ENCODE measurements around the gene NPEPPS. TPM values are rescaled to one million over a fixed set of nuclear protein-coding genes. Genes with fewer than 3 reads are reported as not detected.

The NPEPPS gene
- total RNA-seq, 1 donor from 2014 or later = 121 TPM

- Histone ChIP-seq H3K27ac (no peak overlapping the region), H3K4me1 (no peaks in the 10 kb centered on the region), H3K4me2 (no peak overlapping the region), H3F3A (ENCODE audit: low read depth) (no peaks in the 10 kb centered on the region), H2AFZ (replicated peaks) (no peak overlapping the region), H3K4me3 (no peak overlapping the region), H3K9ac (no peak overlapping the region), H3K27me3 (no peaks in the 10 kb centered on the region), H3K36me3 (no peaks in the 10 kb centered on the region), H4K20me1 (ENCODE audit: low read depth) (no peaks in the 10 kb centered on the region), H3K9me3 (ENCODE audit: low read depth) (no peaks in the 10 kb centered on the region), H3K79me2 (ENCODE audit: low read depth) (peaks cover 4% of the 10 kb centered on the region)
- Mint-ChIP-seq H3K27ac (no peak overlapping the region), H3K4me1 (no peaks in the 10 kb centered on the region), H3K4me3 (no peak overlapping the region), H3K36me3 (peaks cover 8% of the 10 kb centered on the region), H3K27me3 (ENCODE audit: insufficient read depth, low read depth) (no peaks in the 10 kb centered on the region), H3K9me3 (no peaks in the 10 kb centered on the region)
- no peak for TF ChIP-seq EZH2phosphoT487 (IDR thresholded peaks at IDR 0.05)
- DNase-seq (ENCODE audit: low spot score) = no peak
Measured at GRCh38 chr17:47638903-47639302, 108.0 kb downstream of the NPEPPS start.

- Histone ChIP-seq H3K4me3 (no peak overlapping the region), H4K20me1 (ENCODE audit: low read depth) (no peaks in the 10 kb centered on the region), H3K27ac (no peak overlapping the region), H3K9me3 (ENCODE audit: low read depth) (no peaks in the 10 kb centered on the region), H3K27me3 (no peaks in the 10 kb centered on the region), H3K9ac (no peak overlapping the region), H3K4me1 (no peaks in the 10 kb centered on the region), H2AFZ (replicated peaks) (no peak overlapping the region), H3K36me3 (no peaks in the 10 kb centered on the region), H3K4me2 (no peak overlapping the region), H3K79me2 (ENCODE audit: low read depth) (peaks cover 10% of the 10 kb centered on the region), H3F3A (ENCODE audit: low read depth) (no peaks in the 10 kb centered on the region)
- Mint-ChIP-seq H3K4me1 (no peaks in the 10 kb centered on the region), H3K36me3 (peaks cover 8% of the 10 kb centered on the region), H3K9me3 (no peaks in the 10 kb centered on the region), H3K4me3 (no peak overlapping the region), H3K27ac (no peak overlapping the region), H3K27me3 (ENCODE audit: insufficient read depth, low read depth) (no peaks in the 10 kb centered on the region)
- TF ChIP-seq CTCF (IDR thresholded peaks at IDR 0.05) (no peak), EZH2 (IDR thresholded peaks at IDR 0.05) (no peak), EZH2phosphoT487 (IDR thresholded peaks at IDR 0.05) (no peak)
- DNase-seq (ENCODE audit: low spot score) = no peak
Measured at GRCh38 chr17:47640076-47640475, 109.2 kb downstream of the NPEPPS start.

GRCh38 chr17:47641202-47641601 is 110.3 kb downstream of the NPEPPS start:
- H3K4me1 ChIP-seq = no peaks in the 10 kb centered on the region
- Mint-ChIP-seq H3K9me3 (no peaks in the 10 kb centered on the region), H3K27me3 (ENCODE audit: insufficient read depth, low read depth) (no peaks in the 10 kb centered on the region), H3K4me3 (no peak overlapping the region), H3K27ac (no peak overlapping the region), H3K36me3 (peaks cover 5% of the 10 kb centered on the region), H3K4me1 (no peaks in the 10 kb centered on the region)
- H3K4me3 ChIP-seq = no peak overlapping the region
- H3K4me2 ChIP-seq = no peak overlapping the region
- H3K36me3 ChIP-seq = no peaks in the 10 kb centered on the region
- no peak for DNase-seq (ENCODE audit: low spot score)
- no peak for TF ChIP-seq CTCF (IDR thresholded peaks at IDR 0.05)
- no peak overlapping the region for H3K9ac ChIP-seq
- no peaks in the 10 kb centered on the region for H3K9me3 ChIP-seq (ENCODE audit: low read depth)
- no peaks in the 10 kb centered on the region for H3K27me3 ChIP-seq
- no peak overlapping the region for H2AFZ ChIP-seq (replicated peaks)
- H3F3A ChIP-seq (ENCODE audit: low read depth) = no peaks in the 10 kb centered on the region
- peaks cover 5% of the 10 kb centered on the region for H4K20me1 ChIP-seq (ENCODE audit: low read depth)
- peaks cover 11% of the 10 kb centered on the region for H3K79me2 ChIP-seq (ENCODE audit: low read depth)
- no peak overlapping the region for H3K27ac ChIP-seq

- peaks cover 5% of the 10 kb centered on the region for H4K20me1 ChIP-seq (ENCODE audit: low read depth)
- TF ChIP-seq CTCF (IDR thresholded peaks at IDR 0.05) (no peak), EZH2 (IDR thresholded peaks at IDR 0.05) (no peak), EZH2phosphoT487 (IDR thresholded peaks at IDR 0.05) (no peak)
- no peaks in the 10 kb centered on the region for H3K9me3 ChIP-seq (ENCODE audit: low read depth)
- Mint-ChIP-seq H3K27ac (no peak overlapping the region), H3K27me3 (ENCODE audit: insufficient read depth, low read depth) (no peaks in the 10 kb centered on the region), H3K4me3 (no peak overlapping the region), H3K4me1 (peaks cover under 1% of the 10 kb centered on the region), H3K9me3 (no peaks in the 10 kb centered on the region), H3K36me3 (peaks cover 5% of the 10 kb centered on the region)
- H3K9ac ChIP-seq = no peak overlapping the region
- no peaks in the 10 kb centered on the region for H3K36me3 ChIP-seq
- no peak overlapping the region for H3K4me2 ChIP-seq
- no peak overlapping the region for H3K27ac ChIP-seq
- no peak for DNase-seq (ENCODE audit: low spot score)
- H3F3A ChIP-seq (ENCODE audit: low read depth) = no peaks in the 10 kb centered on the region
- H2AFZ ChIP-seq (replicated peaks) = no peak overlapping the region
- no peaks in the 10 kb centered on the region for H3K27me3 ChIP-seq
- peaks cover 28% of the 10 kb centered on the region for H3K79me2 ChIP-seq (ENCODE audit: low read depth)
- H3K4me3 ChIP-seq = no peak overlapping the region
- H3K4me1 ChIP-seq = no peaks in the 10 kb centered on the region
Measured at GRCh38 chr17:47643116-47643515, 112.2 kb downstream of the NPEPPS start.

Data from neural progenitor cell (in vitro differentiated cells).